IgD-negative memory B cell (primary cell): ENCODE data around the gene CCDC178. TPM values are rescaled to one million over a fixed set of nuclear protein-coding genes. Genes with fewer than 3 reads are reported as not detected.
A peak's percentile ranks its signal among the peaks of the same experiment; 100 is the strongest.
"Not testable (repeated sequence)": the region's sequence is repeated elsewhere in the genome, so short reads cannot be mapped to it uniquely, and the experiment has no call there.

Experiments used
- H3K27ac Mint-ChIP-seq, 3 donors: one replicate each; pipeline ENCODE4 v1.8.0; 2020 to 2022; ENCODE audit warnings: mild to moderate bottlenecking in 3 of 3, mixed read lengths in 3 of 3, moderate library complexity in 1 of 3
- H3K27me3 Mint-ChIP-seq: one replicate; pipeline ENCODE4 v1.8.0; 2021; ENCODE audit warnings: mixed read lengths
- H3K36me3 Mint-ChIP-seq: one replicate; pipeline ENCODE4 v1.8.0; 2020; ENCODE audit warnings: mild to moderate bottlenecking, mixed read lengths
- H3K4me1 Mint-ChIP-seq, 3 donors: one replicate each; pipeline ENCODE4 v1.8.0; 2020 to 2022; ENCODE audit warnings: mixed read lengths in 3 of 3, mild to moderate bottlenecking in 1 of 3
- H3K4me3 Mint-ChIP-seq, 4 donors: one replicate each; pipeline ENCODE4 v1.8.0; 2020 to 2022; ENCODE audit warnings: mild to moderate bottlenecking in 4 of 4, mixed read lengths in 4 of 4, moderate library complexity in 3 of 4
- H3K9me3 Mint-ChIP-seq, 3 donors: one replicate each; pipeline ENCODE4 v1.8.0; 2020 to 2021; ENCODE audit warnings: mixed read lengths in 3 of 3, mild to moderate bottlenecking in 1 of 3
- polyA plus RNA-seq: library from polyadenylated mRNA; unstranded; fragments of 300-500 nt; fragmentation: Illumina TruSeq; gene quantifications from one replicate; pipeline ENCODE4 v1.2.3, GENCODE V29; 2021

CCDC178 gene
- polyA plus RNA-seq, 1 donor from 2014 or later = not detected

GRCh38 chr18:32975501-32975900 is 465.0 kb downstream of the CCDC178 start:
- Mint-ChIP-seq H3K27ac (no peak overlapping the region), H3K4me1 (peaks cover 0 to 7% (median 6%) of the 10 kb centered on the region in 3 donors), H3K27me3 (peaks cover 5% of the 10 kb centered on the region), H3K36me3 (no peaks in the 10 kb centered on the region), H3K9me3 (peaks cover 0 to 8% (median 0%) of the 10 kb centered on the region in 3 donors), H3K4me3 (no peak overlapping the region)

- H3K9me3 Mint-ChIP-seq = peaks cover 0 to 8% (median 0%) of the 10 kb centered on the region in 3 donors
- peaks cover 5% of the 10 kb centered on the region for H3K27me3 Mint-ChIP-seq
- no peaks in the 10 kb centered on the region for H3K36me3 Mint-ChIP-seq
Measured at GRCh38 chr18:32975163-32975436, 465.4 kb downstream of the CCDC178 start.

GRCh38 chr18:32974421-32975162 is 465.9 kb downstream of the CCDC178 start:
- Mint-ChIP-seq H3K27ac (no peak overlapping the region), H3K4me3 (no peak overlapping the region), H3K9me3 (peaks cover 0 to 8% (median 0%) of the 10 kb centered on the region in 3 donors), H3K4me1 (peaks cover 0 to 7% (median 6%) of the 10 kb centered on the region in 3 donors), H3K27me3 (peaks cover 5% of the 10 kb centered on the region), H3K36me3 (no peaks in the 10 kb centered on the region)

More at GRCh38 chr18:32975163-32975436, 465.4 kb downstream of the CCDC178 start:
- no peak overlapping the region for H3K27ac Mint-ChIP-seq
- H3K4me3 Mint-ChIP-seq = no peak overlapping the region
- H3K4me1 Mint-ChIP-seq = peaks cover 0 to 7% (median 6%) of the 10 kb centered on the region in 3 donors

- no peak overlapping the region for H3K4me3 Mint-ChIP-seq
- peaks cover 3% of the 10 kb centered on the region for H3K27me3 Mint-ChIP-seq
- no peaks in the 10 kb centered on the region for H3K4me1 Mint-ChIP-seq
- no peaks in the 10 kb centered on the region for H3K36me3 Mint-ChIP-seq
- peaks cover 0 to 8% (median 0%) of the 10 kb centered on the region in 3 donors for H3K9me3 Mint-ChIP-seq
- no peak overlapping the region for H3K27ac Mint-ChIP-seq
Measured at GRCh38 chr18:32968248-32968647, 472.3 kb downstream of the CCDC178 start.

GRCh38 chr18:32966141-32966540 is 474.4 kb downstream of the CCDC178 start:
- H3K36me3 Mint-ChIP-seq = peaks cover 1% of the 10 kb centered on the region
- H3K9me3 Mint-ChIP-seq = peaks cover 0 to 1% (median 0%) of the 10 kb centered on the region in 3 donors
- no peak overlapping the region for H3K27ac Mint-ChIP-seq
- H3K4me1 Mint-ChIP-seq = peaks cover 0 to 1% (median 0%) of the 10 kb centered on the region in 3 donors
- H3K4me3 Mint-ChIP-seq = no peak overlapping the region
- H3K27me3 Mint-ChIP-seq = peaks cover 1% of the 10 kb centered on the region

GRCh38 chr18:32961538-32961937 is 479.0 kb downstream of the CCDC178 start:
- peaks cover 0 to 5% (median 1%) of the 10 kb centered on the region in 3 donors for H3K4me1 Mint-ChIP-seq
- H3K27me3 Mint-ChIP-seq = peaks cover 1% of the 10 kb centered on the region
- no peaks in the 10 kb centered on the region for H3K9me3 Mint-ChIP-seq
- H3K27ac Mint-ChIP-seq = no peak overlapping the region
- H3K36me3 Mint-ChIP-seq = peaks cover 1% of the 10 kb centered on the region
- no peak overlapping the region for H3K4me3 Mint-ChIP-seq

GRCh38 chr18:32958746-32959145 is 481.8 kb downstream of the CCDC178 start:
- Mint-ChIP-seq H3K27ac (no peak overlapping the region), H3K4me1 (peaks cover 0 to 5% (median 1%) of the 10 kb centered on the region in 3 donors), H3K9me3 (no peaks in the 10 kb centered on the region), H3K36me3 (peaks cover 1% of the 10 kb centered on the region), H3K27me3 (no peaks in the 10 kb centered on the region), H3K4me3 (no peak overlapping the region)

GRCh38 chr18:32956591-32957315 is 483.8 kb downstream of the CCDC178 start:
- H3K27me3 Mint-ChIP-seq = no peaks in the 10 kb centered on the region
- H3K4me1 Mint-ChIP-seq = peaks cover 0 to 5% (median 0%) of the 10 kb centered on the region in 3 donors
- H3K9me3 Mint-ChIP-seq = peaks cover 4 to 5% (median 5%) of the 10 kb centered on the region in 3 donors
- no peak overlapping the region for H3K27ac Mint-ChIP-seq
- no peaks in the 10 kb centered on the region for H3K36me3 Mint-ChIP-seq
- H3K4me3 Mint-ChIP-seq = no peak overlapping the region

- not testable (repeated sequence) for H3K36me3 Mint-ChIP-seq, H3K4me3 Mint-ChIP-seq, H3K27ac Mint-ChIP-seq, H3K4me1 Mint-ChIP-seq, H3K9me3 Mint-ChIP-seq, H3K27me3 Mint-ChIP-seq
Measured at GRCh38 chr18:32952318-32952717, 488.2 kb downstream of the CCDC178 start.

GRCh38 chr18:32937597-32937996 is 502.9 kb downstream of the CCDC178 start:
- Mint-ChIP-seq H3K27me3 (no peaks in the 10 kb centered on the region), H3K4me1 (peaks cover 0 to 2% (median 0%) of the 10 kb centered on the region in 3 donors), H3K4me3 (no peak overlapping the region), H3K9me3 (no peaks in the 10 kb centered on the region), H3K36me3 (no peaks in the 10 kb centered on the region), H3K27ac (no peak overlapping the region)

- Mint-ChIP-seq H3K4me1 (peaks cover 0 to 2% (median 0%) of the 10 kb centered on the region in 3 donors), H3K4me3 (no peak overlapping the region), H3K27ac (no peak overlapping the region), H3K36me3 (no peaks in the 10 kb centered on the region), H3K9me3 (no peaks in the 10 kb centered on the region), H3K27me3 (no peaks in the 10 kb centered on the region)
Measured at GRCh38 chr18:32937066-32937465, 503.5 kb downstream of the CCDC178 start.

GRCh38 chr18:32934201-32934600 is 506.3 kb downstream of the CCDC178 start:
- no peak overlapping the region for H3K27ac Mint-ChIP-seq
- H3K4me3 Mint-ChIP-seq = no peak overlapping the region
- peaks cover 0 to 2% (median 2%) of the 10 kb centered on the region in 3 donors for H3K4me1 Mint-ChIP-seq
- H3K36me3 Mint-ChIP-seq = no peaks in the 10 kb centered on the region
- no peaks in the 10 kb centered on the region for H3K27me3 Mint-ChIP-seq
- H3K9me3 Mint-ChIP-seq = no peaks in the 10 kb centered on the region

- H3K27me3 Mint-ChIP-seq = no peaks in the 10 kb centered on the region
- no peak overlapping the region for H3K27ac Mint-ChIP-seq
- H3K4me3 Mint-ChIP-seq = no peak overlapping the region
- H3K9me3 Mint-ChIP-seq = no peaks in the 10 kb centered on the region
- no peaks in the 10 kb centered on the region for H3K36me3 Mint-ChIP-seq
- peaks cover 0 to 2% (median 0%) of the 10 kb centered on the region in 3 donors for H3K4me1 Mint-ChIP-seq
Measured at GRCh38 chr18:32930695-32931301, 509.7 kb downstream of the CCDC178 start.

GRCh38 chr18:32929213-32929612 is 511.3 kb downstream of the CCDC178 start:
- Mint-ChIP-seq H3K27me3 (no peaks in the 10 kb centered on the region), H3K36me3 (no peaks in the 10 kb centered on the region), H3K4me3 (no peak overlapping the region)

GRCh38 chr18:32922951-32923430 is 517.5 kb downstream of the CCDC178 start:
- H3K36me3 Mint-ChIP-seq = peaks cover 2% of the 10 kb centered on the region
- H3K4me3 Mint-ChIP-seq = peak overlapping the region in 1 of 4 donors; percentile 45
- H3K9me3 Mint-ChIP-seq = no peaks in the 10 kb centered on the region
- H3K27ac Mint-ChIP-seq = peak overlapping the region in 1 of 3 donors; percentile 49
- H3K27me3 Mint-ChIP-seq = no peaks in the 10 kb centered on the region
- peaks cover 12 to 35% (median 22%) of the 10 kb centered on the region in 3 donors for H3K4me1 Mint-ChIP-seq

More at GRCh38 chr18:32929213-32929612, 511.3 kb downstream of the CCDC178 start:
- no peak overlapping the region for H3K27ac Mint-ChIP-seq
- peaks cover 0 to 2% (median 0%) of the 10 kb centered on the region in 3 donors for H3K4me1 Mint-ChIP-seq
- H3K9me3 Mint-ChIP-seq = no peaks in the 10 kb centered on the region
